Upper lobe of left lung (tissue), 4 donors: ENCODE measurements around the gene TXNIP.

Experiments used
- EP300 ChIP-seq, 4 donors: sonication (generic); formaldehyde crosslinking; IDR thresholded peaks; one replicate each; pipeline ENCODE4 v1.5.1; 2017; ENCODE audit warnings: antibody characterized with exemption in 4 of 4, control low read depth in 2 of 4
- POLR2A ChIP-seq, 4 donors: fragments of 450-650 bp; IDR thresholded peaks; one replicate each; pipeline ENCODE4 v1.5.1; 2016 to 2017; ENCODE audit warnings: antibody characterized with exemption in 4 of 4, mild to moderate bottlenecking in 2 of 4
- POLR2AphosphoS5 ChIP-seq, 2 donors: sonication (generic); formaldehyde crosslinking; IDR thresholded peaks; one replicate each; pipeline ENCODE4 v1.5.1; 2017; ENCODE audit warnings: antibody characterized with exemption in 2 of 2
- TF ChIP-seq, protein P1 (sequence below), 6 experiments: fragments of 450-650 bp in 4 of 6; fragments of 200-600 bp in 2 of 6; sonication (generic) in 2 of 6; IDR thresholded peaks; one replicate each; pipeline ENCODE4 v1.5.1; 2016 to 2019; ENCODE audit warnings: antibody characterized with exemption in 6 of 6

DNA sequence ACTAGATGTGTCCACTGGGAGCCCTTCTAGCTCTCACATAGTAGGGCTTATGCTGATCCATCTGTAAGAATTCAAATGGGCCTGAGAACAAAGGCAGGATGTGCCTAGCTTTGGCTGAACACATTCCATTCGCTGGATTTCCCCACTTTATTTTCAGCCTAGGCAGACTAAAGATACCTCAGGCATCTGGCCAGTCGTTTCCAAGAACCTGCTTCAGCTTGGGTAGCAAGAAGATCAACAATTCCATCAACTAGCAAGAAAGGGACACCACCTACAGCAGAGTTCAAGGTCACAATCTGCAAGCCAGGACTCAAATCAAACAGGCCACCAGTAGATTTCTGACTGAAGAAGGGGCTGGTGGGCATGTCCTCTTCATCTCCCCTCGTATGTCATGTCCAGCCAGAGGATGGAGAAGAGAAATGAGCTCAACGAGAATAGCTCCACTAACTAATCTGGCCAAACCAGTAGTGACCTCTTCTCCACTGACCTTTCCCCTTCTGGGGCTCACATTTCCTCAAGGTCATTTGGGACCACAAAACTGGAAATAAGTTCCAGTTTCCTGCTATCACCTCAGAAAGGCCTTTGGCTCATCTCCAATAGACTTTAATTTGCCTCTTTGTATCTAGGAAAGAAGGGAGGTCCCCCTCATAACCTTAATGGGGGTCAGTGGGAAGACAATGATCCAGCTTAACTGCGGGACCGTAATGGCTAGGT lies 14.2 kb downstream of the TXNIP start:
- TF ChIP-seq, protein P1, sequence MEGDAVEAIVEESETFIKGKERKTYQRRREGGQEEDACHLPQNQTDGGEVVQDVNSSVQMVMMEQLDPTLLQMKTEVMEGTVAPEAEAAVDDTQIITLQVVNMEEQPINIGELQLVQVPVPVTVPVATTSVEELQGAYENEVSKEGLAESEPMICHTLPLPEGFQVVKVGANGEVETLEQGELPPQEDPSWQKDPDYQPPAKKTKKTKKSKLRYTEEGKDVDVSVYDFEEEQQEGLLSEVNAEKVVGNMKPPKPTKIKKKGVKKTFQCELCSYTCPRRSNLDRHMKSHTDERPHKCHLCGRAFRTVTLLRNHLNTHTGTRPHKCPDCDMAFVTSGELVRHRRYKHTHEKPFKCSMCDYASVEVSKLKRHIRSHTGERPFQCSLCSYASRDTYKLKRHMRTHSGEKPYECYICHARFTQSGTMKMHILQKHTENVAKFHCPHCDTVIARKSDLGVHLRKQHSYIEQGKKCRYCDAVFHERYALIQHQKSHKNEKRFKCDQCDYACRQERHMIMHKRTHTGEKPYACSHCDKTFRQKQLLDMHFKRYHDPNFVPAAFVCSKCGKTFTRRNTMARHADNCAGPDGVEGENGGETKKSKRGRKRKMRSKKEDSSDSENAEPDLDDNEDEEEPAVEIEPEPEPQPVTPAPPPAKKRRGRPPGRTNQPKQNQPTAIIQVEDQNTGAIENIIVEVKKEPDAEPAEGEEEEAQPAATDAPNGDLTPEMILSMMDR (IDR thresholded peaks at IDR 0.05), result no peak
- TF ChIP-seq EP300 (IDR thresholded peaks at IDR 0.05) (peak in 1 of 4 donors; percentile 48), POLR2AphosphoS5 (IDR thresholded peaks at IDR 0.05) (peak; percentile 58 to 64), POLR2A (IDR thresholded peaks at IDR 0.05) (no peak)
